GM11168 (cell line): ENCODE results near the gene TOM1L2.

Source experiments
- in situ Hi-C: fragments of 300-500 bp; cut with MboI; formaldehyde crosslinking; loops from one replicate; pipeline ENCODE4 v1.12.0; 2022; ENCODE audit warnings: low sequenced_read_pairs; ENCODE audit not compliant: unreplicated experiment

TOM1L2 gene

GRCh38 chr17:17826942-17827785 is 145.0 kb downstream of the TOM1L2 start:
- in situ Hi-C loops = no loop called here

GRCh38 chr17:17826342-17826713 is 145.9 kb downstream of the TOM1L2 start:
- in situ Hi-C loops = no loop called here

DNA sequence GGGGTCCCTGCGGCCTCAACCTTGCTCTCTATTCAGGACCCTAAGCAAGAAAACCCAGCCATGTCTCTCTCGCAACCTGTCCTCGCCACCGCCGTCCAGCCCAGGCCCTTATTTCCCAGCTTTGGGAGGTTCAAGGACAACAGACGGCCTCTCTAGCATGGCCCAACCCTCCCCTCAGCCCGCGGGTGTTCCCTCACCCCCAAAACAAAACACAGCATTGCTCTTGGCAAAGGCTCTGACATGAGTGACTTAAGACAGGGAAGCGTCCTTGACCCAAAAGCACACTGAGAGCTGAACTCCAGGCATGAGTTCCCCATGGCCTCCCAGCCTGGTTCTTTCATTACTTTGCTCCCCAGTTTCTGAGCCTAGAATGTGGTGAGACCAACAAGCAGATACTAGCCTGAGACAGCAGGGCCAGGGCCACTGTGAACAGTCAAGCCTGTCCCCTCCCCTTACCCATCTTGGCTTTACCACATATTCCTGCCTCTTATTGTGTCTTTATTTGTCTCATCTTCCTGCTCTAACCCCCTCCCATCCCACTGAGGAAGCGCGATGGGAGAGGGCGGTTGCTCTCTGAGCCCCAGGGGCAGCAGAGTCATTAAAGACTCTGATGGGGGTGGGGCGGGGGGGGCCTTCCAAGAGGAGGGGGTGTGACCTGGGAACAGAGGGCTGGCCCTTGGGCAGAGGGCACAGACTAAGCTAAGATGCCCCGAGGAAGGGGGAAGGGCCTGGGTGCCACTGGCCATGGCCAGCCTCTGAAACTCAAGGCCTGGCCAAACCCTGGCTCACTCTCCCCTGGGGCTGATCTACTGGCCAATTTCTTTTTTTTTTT is 147.2 kb downstream of the TOM1L2 start:
- in situ Hi-C loops = no loop called here

- in situ Hi-C loops = no loop called here
Observed at GRCh38 chr17:17824119-17824782, 147.9 kb downstream of the TOM1L2 start.

GRCh38 chr17:17823433-17824118 is 148.6 kb downstream of the TOM1L2 start:
- in situ Hi-C loops = no loop called here

DNA sequence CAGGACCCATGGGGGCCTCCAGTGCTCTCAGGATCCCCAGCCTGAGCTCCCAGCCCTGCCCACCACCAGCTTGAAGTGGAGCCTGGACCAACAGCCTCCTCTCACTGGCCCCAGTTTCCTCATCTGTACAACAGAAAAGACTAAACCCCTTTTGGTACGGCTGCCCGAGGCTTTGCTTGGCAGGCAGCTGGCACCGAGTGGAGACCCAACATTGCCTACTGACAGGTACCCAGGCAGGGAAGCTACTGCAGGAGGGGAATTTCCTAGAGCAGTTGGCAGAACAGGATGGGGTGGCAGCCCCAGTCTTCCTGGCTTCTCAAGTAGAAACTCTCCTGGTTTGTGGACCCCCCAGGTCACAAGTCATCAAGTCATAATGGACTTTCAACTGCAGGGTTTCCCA is 149.6 kb downstream of the TOM1L2 start:
- in situ Hi-C loops = no loop called here

DNA sequence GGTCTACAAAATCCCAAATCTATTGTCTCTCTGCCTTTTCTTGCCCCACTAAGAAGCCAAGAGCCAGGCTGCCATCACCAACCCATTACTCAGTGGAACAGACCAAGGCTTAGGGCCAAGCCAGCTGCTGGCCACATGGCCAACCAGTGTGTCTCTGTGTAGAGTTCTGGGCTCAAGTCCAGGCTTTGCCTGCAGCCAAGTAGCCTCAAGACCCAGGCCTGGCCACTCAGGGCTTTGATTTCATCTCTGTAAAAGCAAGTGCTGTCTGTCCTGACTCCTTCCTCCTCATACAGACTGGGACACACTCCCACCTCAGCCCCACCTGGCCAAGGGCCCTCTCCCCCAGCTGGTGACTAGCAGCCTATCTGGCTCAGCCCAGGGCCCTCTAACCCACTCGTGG is 150.0 kb downstream of the TOM1L2 start:
- in situ Hi-C loops = no loop called here

GRCh38 chr17:17820463-17821158 is 151.6 kb downstream of the TOM1L2 start:
- in situ Hi-C loops = no loop called here

DNA sequence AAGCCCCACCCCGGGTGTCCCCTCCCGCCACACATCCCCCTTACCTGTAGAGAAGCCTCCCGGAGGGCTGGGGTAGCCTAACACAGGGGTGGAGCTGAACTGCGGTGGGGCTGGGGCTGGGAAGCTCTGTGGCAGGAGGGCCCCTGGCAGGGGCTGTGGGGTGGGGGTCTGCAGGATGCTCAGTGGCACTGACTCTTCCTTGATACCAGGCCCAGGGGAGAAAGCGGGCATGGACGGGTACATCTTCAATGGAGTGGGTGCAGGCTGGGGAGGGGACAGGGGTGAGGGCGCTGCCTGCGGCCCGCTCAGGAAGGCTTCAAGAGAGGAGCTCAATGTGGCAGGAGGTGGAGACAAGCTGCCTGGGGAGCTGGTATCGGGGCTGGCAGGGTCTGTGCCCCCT is 152.2 kb downstream of the TOM1L2 start:
- in situ Hi-C loops = no loop called here

DNA sequence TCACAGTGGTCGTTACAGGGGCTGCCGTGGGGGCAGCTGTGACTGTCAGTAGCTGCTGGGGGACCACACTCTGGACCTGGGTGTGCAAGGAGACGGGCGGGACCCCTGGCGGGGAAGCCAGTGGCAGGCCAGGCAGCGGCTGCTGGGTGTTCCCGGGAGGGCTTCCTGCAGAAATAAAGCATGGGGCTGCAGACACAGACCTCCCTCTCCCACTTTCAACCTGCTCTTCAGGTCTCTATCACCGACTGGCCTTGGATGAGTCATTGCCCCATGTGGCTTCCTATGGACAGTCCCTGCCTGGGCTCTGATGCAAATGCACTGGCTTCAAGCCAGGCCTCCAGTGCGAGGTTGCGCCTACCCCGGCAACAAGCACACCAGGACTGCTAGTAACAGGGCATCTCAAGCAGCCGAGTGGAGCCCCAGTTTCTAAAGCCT is 152.6 kb downstream of the TOM1L2 start:
- in situ Hi-C loops = no loop called here

DNA sequence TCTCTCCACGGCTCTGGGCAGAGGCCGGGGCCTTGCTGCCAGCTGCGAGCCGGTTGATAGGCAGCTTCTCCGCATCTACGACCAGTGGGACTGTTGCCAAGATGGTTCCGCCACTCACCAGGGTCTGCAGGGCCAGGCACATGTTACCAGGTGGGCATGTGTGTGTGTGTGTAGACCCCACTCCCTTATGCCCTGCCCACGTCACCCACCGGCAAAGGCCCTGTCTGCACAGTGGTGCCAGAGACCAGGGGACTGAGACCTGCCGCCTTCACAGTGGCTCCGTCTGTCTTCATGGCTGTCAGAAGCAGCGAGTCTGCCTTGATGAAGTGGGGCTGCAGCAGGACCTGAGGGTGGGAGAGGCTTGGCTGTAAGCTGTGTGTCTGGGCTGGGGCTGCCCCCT is 153.1 kb downstream of the TOM1L2 start:
- in situ Hi-C loops = no loop called here

GRCh38 chr17:17818088-17818526 is 154.1 kb downstream of the TOM1L2 start:
- in situ Hi-C loops = no loop called here

DNA sequence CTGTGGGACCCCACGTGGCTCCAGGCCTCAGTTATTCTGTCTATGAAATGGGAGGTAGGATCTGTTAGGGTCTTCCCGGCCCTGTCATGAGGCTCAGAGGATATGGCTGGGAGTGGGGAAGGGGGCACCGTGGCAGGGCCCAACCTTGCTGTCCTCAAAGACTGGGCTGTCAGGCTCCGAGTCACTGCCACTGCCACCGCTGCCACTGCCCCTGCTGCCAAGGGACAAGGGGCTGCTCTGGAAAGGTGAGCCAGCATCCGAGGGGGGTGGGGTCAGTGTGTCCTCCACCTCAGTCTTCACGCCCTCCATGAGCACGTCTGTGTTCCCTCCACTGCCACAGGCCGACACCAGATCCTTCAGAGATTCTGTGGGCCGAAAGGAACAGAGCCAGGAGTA is 154.7 kb downstream of the TOM1L2 start:
- in situ Hi-C loops = no loop called here

- in situ Hi-C loops = no loop called here
Observed at GRCh38 chr17:17816831-17817551, 155.2 kb downstream of the TOM1L2 start.

DNA sequence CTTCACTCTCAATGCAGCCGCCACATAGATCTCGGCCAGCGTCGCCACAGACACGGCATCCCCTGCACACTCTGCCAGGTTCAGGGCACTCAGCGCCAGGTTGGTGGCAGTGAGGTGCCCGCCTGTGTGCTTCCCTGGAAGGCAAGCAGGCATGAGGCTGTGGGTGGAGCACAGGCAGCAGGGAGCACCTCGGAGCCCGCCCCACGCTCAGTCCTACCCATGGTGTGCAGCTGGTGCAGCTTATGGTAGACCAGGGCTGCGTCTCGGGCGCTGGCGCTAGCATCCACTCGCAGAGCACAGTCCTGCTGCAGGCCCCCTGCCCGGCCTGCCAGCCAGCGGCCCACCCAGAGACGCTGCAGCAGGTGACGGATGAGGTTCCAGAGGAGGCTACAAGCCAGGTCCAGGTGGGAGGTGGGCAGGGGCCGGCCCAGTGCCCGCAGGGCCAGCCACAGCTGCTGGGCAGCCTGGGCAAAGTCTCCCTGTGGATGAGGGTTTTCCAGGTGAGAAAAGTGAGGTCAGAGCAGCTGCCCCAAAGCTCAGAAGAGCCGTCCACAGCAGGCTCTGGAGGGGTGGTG is 155.9 kb downstream of the TOM1L2 start:
- in situ Hi-C loops = no loop called here

DNA sequence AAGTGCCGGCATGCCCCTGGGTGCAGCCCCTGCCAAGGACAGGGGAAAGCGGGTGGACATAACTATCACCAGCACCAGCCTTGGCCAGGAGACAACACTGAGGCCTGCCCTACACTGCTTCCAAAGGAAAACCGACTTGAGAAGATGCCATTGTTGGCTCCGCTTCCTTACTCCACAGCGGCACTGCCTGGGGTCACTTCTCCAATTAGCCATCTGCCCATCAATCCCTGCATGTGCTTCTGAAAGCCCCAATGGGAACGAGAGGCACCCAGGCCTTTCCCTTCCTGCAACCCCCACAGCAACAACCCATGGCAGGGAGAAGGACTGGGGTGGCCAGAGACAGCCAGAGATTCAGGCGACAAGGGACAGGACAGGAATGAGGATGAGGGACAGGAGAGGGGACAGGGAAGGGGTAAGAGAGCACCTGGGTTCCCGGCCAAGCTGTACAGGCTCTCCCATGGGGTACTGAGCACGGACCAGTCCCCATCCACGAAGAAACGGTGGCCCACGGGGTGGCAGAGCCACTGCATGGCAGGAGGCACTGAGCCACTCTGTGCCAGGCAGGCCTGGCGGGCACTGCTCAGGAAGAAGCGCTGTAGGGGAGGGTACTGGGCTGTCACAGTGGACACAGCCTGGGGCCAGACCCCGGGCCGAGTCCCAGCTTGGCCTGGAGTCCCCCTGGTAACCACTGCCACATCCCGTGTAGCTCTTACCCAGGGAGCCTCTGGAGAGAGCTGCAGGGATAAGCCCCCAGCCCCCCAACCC is 156.6 kb downstream of the TOM1L2 start:
- in situ Hi-C loops = no loop called here

DNA sequence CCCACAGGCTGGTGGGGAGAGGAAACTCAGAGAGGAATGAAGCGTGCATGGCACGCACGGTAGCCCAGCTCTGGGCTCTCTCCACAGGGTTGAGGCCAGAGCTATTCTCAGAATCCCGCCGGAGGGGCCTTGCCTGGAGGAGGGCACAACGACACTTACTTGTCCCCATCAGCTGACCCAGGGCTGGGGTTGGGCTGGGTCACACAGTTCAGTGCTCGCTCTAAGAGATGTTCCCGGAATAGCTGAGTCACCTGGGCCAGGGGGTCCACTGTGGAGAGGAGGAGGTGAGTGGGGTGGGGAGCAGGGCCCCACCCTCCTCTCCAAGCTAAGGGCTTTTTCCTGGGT is 157.2 kb downstream of the TOM1L2 start:
- in situ Hi-C loops = no loop called here
